Activated T-helper 2 cell treated with anti-CD3 and anti-CD28 coated beads, Interferon-gamma antibody, Interleukin-2, Interleukin-4, amounts not matched to agents 10 μg/mL and 5 μg/mL and 100 μg/mL, durations not matched to agents 14 hours and 24 hours and 36 hours (primary cell): Measurements from ENCODE around the gene SYT13. TPM values are rescaled to one million over a fixed set of nuclear protein-coding genes. Genes with fewer than 3 reads are reported as not detected.

Experiments used
- DNase-seq: peaks from one replicate; pipeline ENCODE4 v3.0.0; 2021; ENCODE audit warnings: low spot score
- H3K27ac Mint-ChIP-seq: one replicate; pipeline ENCODE4 v1.8.0; 2021; ENCODE audit warnings: mixed read lengths
- H3K27me3 Mint-ChIP-seq: one replicate; pipeline ENCODE4 v1.8.0; 2021; ENCODE audit warnings: low read depth, mixed read lengths
- H3K36me3 Mint-ChIP-seq: one replicate; pipeline ENCODE4 v1.8.0; 2021; ENCODE audit warnings: low read depth, mixed read lengths
- H3K4me1 Mint-ChIP-seq: one replicate; pipeline ENCODE4 v1.8.0; 2021; ENCODE audit warnings: low read depth, mixed read lengths
- H3K4me3 Mint-ChIP-seq: one replicate; pipeline ENCODE4 v1.8.0; 2021; ENCODE audit warnings: low read depth, mild to moderate bottlenecking, moderate library complexity, mixed read lengths
- H3K9me3 Mint-ChIP-seq: one replicate; pipeline ENCODE4 v1.8.0; 2021; ENCODE audit warnings: mixed read lengths
- intact Hi-C: fragments of 100-400 bp; cut with micrococcal nuclease; formaldehyde crosslinking; loops from one replicate; pipeline ENCODE4 v1.15.1; 2023
- total RNA-seq: library from RNA; stranded (reverse); gene quantifications from 2 replicates; pipeline ENCODE4 v1.2.3, GENCODE V29; 2022

SYT13 gene
- total RNA-seq, 1 donor from 2014 or later = not detected

DNA sequence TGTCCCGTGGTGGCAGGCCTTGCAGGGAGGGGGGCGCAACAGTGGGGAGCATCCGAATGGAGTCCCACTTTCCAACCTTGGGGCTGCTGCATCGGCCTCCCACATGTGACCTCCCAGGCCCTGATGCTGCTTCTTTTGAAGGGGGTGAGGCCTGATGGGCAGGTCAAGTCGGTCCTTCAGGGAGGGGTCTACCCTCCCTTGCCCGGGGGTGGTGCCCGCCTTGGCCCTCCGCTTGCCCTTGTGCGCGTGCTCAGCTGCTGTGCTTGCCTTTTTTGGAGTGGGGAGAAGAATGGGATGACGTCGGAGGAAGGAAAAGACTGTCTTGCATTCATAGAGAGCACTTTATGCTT lies 72.8 kb downstream of the SYT13 start:
- intact Hi-C loops = no loop called here
- no peaks in the 10 kb centered on the region for H3K9me3 Mint-ChIP-seq
- H3K4me3 Mint-ChIP-seq = no peak overlapping the region
- H3K27ac Mint-ChIP-seq = no peak overlapping the region
- DNase-seq = no peak
- no peaks in the 10 kb centered on the region for H3K36me3 Mint-ChIP-seq
- no peaks in the 10 kb centered on the region for H3K27me3 Mint-ChIP-seq
- H3K4me1 Mint-ChIP-seq = peaks cover 5% of the 10 kb centered on the region

- Mint-ChIP-seq H3K27me3 (no peaks in the 10 kb centered on the region), H3K4me1 (peaks cover 5% of the 10 kb centered on the region), H3K9me3 (no peaks in the 10 kb centered on the region), H3K27ac (no peak overlapping the region), H3K4me3 (no peak overlapping the region), H3K36me3 (no peaks in the 10 kb centered on the region)
- no peak for DNase-seq
- intact Hi-C loops = no loop called here
These were observed 73.4 kb downstream of the SYT13 start for GRCh38 chr11:45212566-45213315.

GRCh38 chr11:45211732-45212131 lies 74.4 kb downstream of the SYT13 start:
- Mint-ChIP-seq H3K4me3 (no peak overlapping the region), H3K27ac (no peak overlapping the region), H3K4me1 (peaks cover 5% of the 10 kb centered on the region), H3K36me3 (no peaks in the 10 kb centered on the region), H3K9me3 (no peaks in the 10 kb centered on the region), H3K27me3 (no peaks in the 10 kb centered on the region)
- DNase-seq = no peak
- intact Hi-C loops = no loop called here

DNA sequence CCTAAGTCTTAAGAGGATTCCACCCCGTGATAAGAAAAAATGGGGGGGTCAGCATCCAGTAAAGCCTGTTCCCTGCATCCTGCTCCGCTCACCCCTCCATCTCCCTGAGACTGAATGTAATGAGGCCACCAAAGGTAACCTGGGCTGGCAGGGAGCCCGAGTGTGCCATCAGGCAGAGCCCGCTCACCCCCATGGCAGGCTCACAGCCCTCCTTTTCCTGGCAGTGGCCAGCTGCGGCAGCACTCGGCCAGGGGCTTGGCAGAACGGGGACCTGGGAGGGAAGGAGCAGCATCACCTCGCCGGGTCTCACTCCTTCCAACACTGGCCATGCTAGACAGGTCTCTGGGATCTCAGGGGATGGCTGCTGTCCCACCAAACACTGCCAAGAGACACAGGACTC lies 75.3 kb downstream of the SYT13 start:
- intact Hi-C loops = no loop called here
- no peaks in the 10 kb centered on the region for H3K27me3 Mint-ChIP-seq
- no peak for DNase-seq
- H3K4me1 Mint-ChIP-seq = peaks cover 5% of the 10 kb centered on the region
- no peak overlapping the region for H3K4me3 Mint-ChIP-seq
- no peak overlapping the region for H3K27ac Mint-ChIP-seq
- H3K36me3 Mint-ChIP-seq = no peaks in the 10 kb centered on the region
- H3K9me3 Mint-ChIP-seq = no peaks in the 10 kb centered on the region

DNA sequence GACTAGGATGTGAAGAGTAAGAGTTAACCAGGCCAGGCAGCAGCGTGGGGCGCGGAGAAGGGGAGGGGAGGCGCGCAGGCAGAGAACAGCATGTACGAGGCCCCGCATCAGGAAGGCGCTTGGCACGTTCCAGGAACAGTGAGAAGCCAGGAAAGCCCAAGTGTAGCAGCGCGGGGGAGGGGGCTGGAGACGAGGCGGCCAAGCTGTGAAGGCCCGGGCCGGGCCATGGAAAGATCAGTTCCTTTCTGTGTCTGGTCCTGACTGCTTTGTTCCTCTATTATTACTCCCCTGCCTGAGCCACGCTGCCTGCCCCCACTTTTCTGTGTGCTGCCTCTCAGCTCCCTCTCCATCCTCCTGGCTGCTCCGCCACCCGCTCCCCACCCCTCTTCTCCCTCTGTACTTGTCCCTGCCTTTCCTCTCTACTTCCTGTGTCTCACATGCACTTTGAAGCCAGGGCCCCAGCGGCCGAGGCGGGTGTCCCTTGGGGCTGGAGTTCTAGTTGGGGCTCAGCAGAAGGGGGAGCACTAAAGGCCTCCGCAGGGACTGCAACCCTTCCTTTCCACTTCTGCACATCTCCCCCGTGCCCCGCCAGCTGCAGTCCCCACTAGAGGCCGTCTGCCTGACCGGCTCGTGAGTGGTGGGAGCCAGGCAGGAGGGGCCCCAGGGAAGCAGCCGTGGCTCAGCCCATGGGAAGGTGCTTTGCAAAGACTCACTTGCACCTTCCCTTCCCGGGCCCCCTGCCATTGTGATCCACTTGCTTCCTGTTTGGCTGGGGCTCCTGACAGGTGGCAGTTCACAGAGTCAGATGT lies 76.0 kb downstream of the SYT13 start:
- Mint-ChIP-seq H3K36me3 (no peaks in the 10 kb centered on the region), H3K4me1 (peaks cover under 1% of the 10 kb centered on the region), H3K27me3 (no peaks in the 10 kb centered on the region), H3K27ac (no peak overlapping the region), H3K9me3 (no peaks in the 10 kb centered on the region), H3K4me3 (no peak overlapping the region)
- intact Hi-C loops = no loop called here
- DNase-seq = no peak

GRCh38 chr11:45209000-45209879 lies 76.9 kb downstream of the SYT13 start:
- Mint-ChIP-seq H3K9me3 (no peaks in the 10 kb centered on the region), H3K4me3 (no peak overlapping the region), H3K27ac (no peak overlapping the region), H3K36me3 (no peaks in the 10 kb centered on the region), H3K4me1 (no peaks in the 10 kb centered on the region), H3K27me3 (no peaks in the 10 kb centered on the region)
- no peak for DNase-seq
- intact Hi-C loops = no loop called here

DNA sequence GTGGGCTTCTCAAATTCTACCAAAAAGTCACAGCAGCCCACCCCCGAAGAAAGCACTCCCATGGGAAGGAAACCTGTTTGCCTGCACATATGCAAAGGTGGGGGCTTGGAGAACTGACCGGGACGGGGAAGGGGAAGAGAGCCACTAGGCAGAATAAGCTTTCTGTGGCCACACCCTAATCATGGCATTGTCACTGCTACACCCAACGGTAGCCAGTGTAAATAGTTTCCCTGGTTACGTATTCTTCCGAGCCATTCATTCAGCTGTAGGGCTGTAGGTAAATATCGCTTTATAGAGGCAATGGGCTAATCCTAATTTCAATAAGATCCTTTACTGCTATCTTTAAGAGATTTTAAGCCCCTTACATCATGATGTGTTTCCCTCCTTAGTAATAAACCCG lies 78.0 kb downstream of the SYT13 start:
- no peaks in the 10 kb centered on the region for H3K36me3 Mint-ChIP-seq
- H3K4me3 Mint-ChIP-seq = no peak overlapping the region
- no peak overlapping the region for H3K27ac Mint-ChIP-seq
- no peaks in the 10 kb centered on the region for H3K4me1 Mint-ChIP-seq
- DNase-seq = no peak
- intact Hi-C loops = no loop called here
- H3K9me3 Mint-ChIP-seq = no peaks in the 10 kb centered on the region
- H3K27me3 Mint-ChIP-seq = no peaks in the 10 kb centered on the region

GRCh38 chr11:45205978-45206377 lies 80.2 kb downstream of the SYT13 start:
- Mint-ChIP-seq H3K27ac (no peak overlapping the region), H3K36me3 (no peaks in the 10 kb centered on the region), H3K4me1 (no peaks in the 10 kb centered on the region), H3K9me3 (no peaks in the 10 kb centered on the region), H3K27me3 (no peaks in the 10 kb centered on the region), H3K4me3 (no peak overlapping the region)
- no peak for DNase-seq
- intact Hi-C loops = no loop called here

- H3K9me3 Mint-ChIP-seq = no peaks in the 10 kb centered on the region
- no peaks in the 10 kb centered on the region for H3K36me3 Mint-ChIP-seq
- no peak for DNase-seq
- H3K27ac Mint-ChIP-seq = no peak overlapping the region
- H3K4me1 Mint-ChIP-seq = no peaks in the 10 kb centered on the region
- peaks cover 2% of the 10 kb centered on the region for H3K27me3 Mint-ChIP-seq
- intact Hi-C loops = no loop called here
- H3K4me3 Mint-ChIP-seq = no peak overlapping the region
These were observed 81.4 kb downstream of the SYT13 start for GRCh38 chr11:45204761-45205160.

DNA sequence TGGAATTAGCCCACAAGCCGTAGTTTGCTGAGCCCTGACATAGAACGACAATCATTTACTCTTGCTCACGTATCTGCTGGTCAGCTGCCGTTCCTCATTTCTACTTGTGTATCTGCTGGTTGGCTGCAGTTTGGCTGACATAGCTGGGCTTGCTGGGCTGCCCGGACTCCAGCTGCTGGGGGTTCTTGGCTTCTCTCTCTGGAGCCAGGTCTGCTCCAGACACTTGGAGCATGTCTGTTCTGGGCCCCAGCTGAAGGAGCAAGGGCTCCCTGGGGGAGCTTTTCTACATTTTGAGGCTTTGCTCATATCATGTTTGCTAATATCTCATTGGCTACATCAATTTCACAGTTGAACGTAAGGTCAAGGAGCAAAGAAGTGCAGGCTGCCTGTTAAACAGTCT lies 92.4 kb downstream of the SYT13 start:
- no peak overlapping the region for H3K27ac Mint-ChIP-seq
- no peak overlapping the region for H3K4me3 Mint-ChIP-seq
- no peaks in the 10 kb centered on the region for H3K36me3 Mint-ChIP-seq
- H3K27me3 Mint-ChIP-seq = peaks cover 4% of the 10 kb centered on the region
- DNase-seq = no peak
- intact Hi-C loops = no loop called here
- no peaks in the 10 kb centered on the region for H3K4me1 Mint-ChIP-seq
- H3K9me3 Mint-ChIP-seq = no peaks in the 10 kb centered on the region
